SU-DHL-6 (cell line): ENCODE measurements around the gene FBXW7.
"Not testable (repeated sequence)": the region's sequence is repeated elsewhere in the genome, so short reads cannot be mapped to it uniquely, and the experiment has no call there.

Source experiments
- H2AFZ ChIP-seq: fragments of 200-600 bp; sonication (generic); 2 replicates; pipeline ENCODE4 v1.6.1; 2014; ENCODE audit warnings: low read depth, mild to moderate bottlenecking, moderate library complexity, mixed read lengths, antibody characterized with exemption, low read length; ENCODE audit not compliant: severe bottlenecking
- H3F3A ChIP-seq: fragments of 200-600 bp; shearing (Covaris generic); 2 replicates; pipeline ENCODE4 v1.6.0; 2016; ENCODE audit warnings: antibody characterized with exemption, mild to moderate bottlenecking; ENCODE audit not compliant: insufficient read depth
- H3K27ac ChIP-seq: fragments of 200-600 bp; sonication (generic); 2 replicates; pipeline ENCODE4 v1.5.1; 2016; ENCODE audit warnings: low read depth, mild to moderate bottlenecking, low read length, moderate library complexity, mixed read lengths
- H3K27me3 ChIP-seq: fragments of 200-600 bp; sonication (generic), shearing (Covaris generic); 2 replicates; pipeline ENCODE4 v1.6.0; 2014; ENCODE audit warnings: mild to moderate bottlenecking, low read length
- H3K36me3 ChIP-seq: fragments of 200-600 bp; sonication (generic); 2 replicates; pipeline ENCODE4 v1.6.1; 2014; ENCODE audit warnings: mild to moderate bottlenecking, low read length, mixed read lengths
- H3K4me2 ChIP-seq: fragments of 300-600, 200-600 bp; shearing (Covaris generic), sonication (generic); 2 replicates; pipeline ENCODE4 v1.6.0; 2014; ENCODE audit warnings: low read length, low read depth, mild to moderate bottlenecking; ENCODE audit not compliant: poor library complexity, severe bottlenecking
- H3K4me3 ChIP-seq: fragments of 200-600 bp; sonication (generic); 2 replicates; pipeline ENCODE4 v1.5.1; 2014; ENCODE audit warnings: antibody characterized with exemption, low read length, mild to moderate bottlenecking, mixed read lengths; ENCODE audit not compliant: insufficient read depth, poor library complexity, severe bottlenecking
- H3K79me2 ChIP-seq: fragments of 200-600 bp; sonication (generic); 2 replicates; pipeline ENCODE4 v1.6.1; 2014; ENCODE audit warnings: mild to moderate bottlenecking, low read length, moderate library complexity; ENCODE audit not compliant: insufficient read depth
- H3K9ac ChIP-seq: fragments of 200-600 bp; sonication (generic); 2 replicates; pipeline ENCODE4 v1.7.0; 2014; ENCODE audit warnings: mild to moderate bottlenecking, low read length
- H3K9me2 ChIP-seq: fragments of 200-600 bp; sonication (generic); replicated peaks from 2 replicates; pipeline ENCODE4 v1.6.1; 2014; ENCODE audit warnings: low read length; ENCODE audit not compliant: insufficient read depth
- H3K9me3 ChIP-seq: fragments of 200-600 bp; sonication (generic); 2 replicates; pipeline ENCODE4 v1.6.1; 2014; ENCODE audit warnings: low read length, mixed read lengths; ENCODE audit not compliant: insufficient read depth
- H4K20me1 ChIP-seq: fragments of 200-600 bp; sonication (generic); 2 replicates; pipeline ENCODE4 v1.6.1; 2014; ENCODE audit warnings: low read depth, mild to moderate bottlenecking, antibody characterized with exemption, low read length, moderate library complexity, mixed read lengths
- EZH2phosphoT487 ChIP-seq: fragments of 200-600 bp; sonication (generic), shearing (Covaris generic); conservative IDR thresholded peaks from 2 replicates; pipeline ENCODE4 v1.6.1; 2018; ENCODE audit warnings: mild to moderate bottlenecking, antibody characterized with exemption, low read length, moderate library complexity, mixed read lengths
- TF ChIP-seq, protein P1 (sequence below): fragments of 200-600 bp; sonication (generic); IDR thresholded peaks from one replicate; pipeline ENCODE4 v1.5.1; 2017; ENCODE audit warnings: antibody characterized with exemption, mild to moderate bottlenecking, low read length, moderate library complexity; ENCODE audit not compliant: insufficient read depth, poor library complexity, severe bottlenecking

The FBXW7 gene

DNA sequence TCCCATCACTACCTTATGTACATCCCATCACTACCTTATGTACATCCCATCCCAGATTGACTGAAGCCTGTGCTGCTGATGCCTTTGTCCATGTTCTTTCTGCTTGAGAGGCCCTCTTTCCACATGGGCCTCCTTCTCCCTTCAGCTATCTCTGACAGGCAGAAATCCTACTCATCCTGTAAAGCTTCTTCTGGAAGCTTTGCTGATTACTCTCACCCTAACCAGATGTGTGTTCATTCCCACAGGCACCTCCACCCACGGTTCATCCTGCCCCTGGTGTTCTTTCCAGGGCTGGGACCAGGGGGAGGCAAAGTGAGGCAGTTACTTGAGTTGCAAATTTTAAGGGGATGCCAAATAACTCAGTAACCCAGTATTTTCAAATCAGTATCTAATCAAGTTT is 22.5 kb upstream of the FBXW7 start:
- H3K79me2 ChIP-seq: no peaks in the 10 kb centered on the region
- no peaks in the 10 kb centered on the region for H3K9me3 ChIP-seq
- H3K4me3 ChIP-seq: no peak overlapping the region
- H3K9me2 ChIP-seq: no peaks in the 10 kb centered on the region
- H3K36me3 ChIP-seq: no peaks in the 10 kb centered on the region
- no peak overlapping the region for H3K27ac ChIP-seq
- no peak for TF ChIP-seq EZH2phosphoT487
- TF ChIP-seq, protein P1, sequence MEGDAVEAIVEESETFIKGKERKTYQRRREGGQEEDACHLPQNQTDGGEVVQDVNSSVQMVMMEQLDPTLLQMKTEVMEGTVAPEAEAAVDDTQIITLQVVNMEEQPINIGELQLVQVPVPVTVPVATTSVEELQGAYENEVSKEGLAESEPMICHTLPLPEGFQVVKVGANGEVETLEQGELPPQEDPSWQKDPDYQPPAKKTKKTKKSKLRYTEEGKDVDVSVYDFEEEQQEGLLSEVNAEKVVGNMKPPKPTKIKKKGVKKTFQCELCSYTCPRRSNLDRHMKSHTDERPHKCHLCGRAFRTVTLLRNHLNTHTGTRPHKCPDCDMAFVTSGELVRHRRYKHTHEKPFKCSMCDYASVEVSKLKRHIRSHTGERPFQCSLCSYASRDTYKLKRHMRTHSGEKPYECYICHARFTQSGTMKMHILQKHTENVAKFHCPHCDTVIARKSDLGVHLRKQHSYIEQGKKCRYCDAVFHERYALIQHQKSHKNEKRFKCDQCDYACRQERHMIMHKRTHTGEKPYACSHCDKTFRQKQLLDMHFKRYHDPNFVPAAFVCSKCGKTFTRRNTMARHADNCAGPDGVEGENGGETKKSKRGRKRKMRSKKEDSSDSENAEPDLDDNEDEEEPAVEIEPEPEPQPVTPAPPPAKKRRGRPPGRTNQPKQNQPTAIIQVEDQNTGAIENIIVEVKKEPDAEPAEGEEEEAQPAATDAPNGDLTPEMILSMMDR: no peak
- no peak overlapping the region for H3K4me2 ChIP-seq
- H3F3A ChIP-seq: no peaks in the 10 kb centered on the region
- no peak overlapping the region for H3K9ac ChIP-seq
- no peaks in the 10 kb centered on the region for H4K20me1 ChIP-seq
- no peak overlapping the region for H2AFZ ChIP-seq
- H3K27me3 ChIP-seq: no peaks in the 10 kb centered on the region

DNA sequence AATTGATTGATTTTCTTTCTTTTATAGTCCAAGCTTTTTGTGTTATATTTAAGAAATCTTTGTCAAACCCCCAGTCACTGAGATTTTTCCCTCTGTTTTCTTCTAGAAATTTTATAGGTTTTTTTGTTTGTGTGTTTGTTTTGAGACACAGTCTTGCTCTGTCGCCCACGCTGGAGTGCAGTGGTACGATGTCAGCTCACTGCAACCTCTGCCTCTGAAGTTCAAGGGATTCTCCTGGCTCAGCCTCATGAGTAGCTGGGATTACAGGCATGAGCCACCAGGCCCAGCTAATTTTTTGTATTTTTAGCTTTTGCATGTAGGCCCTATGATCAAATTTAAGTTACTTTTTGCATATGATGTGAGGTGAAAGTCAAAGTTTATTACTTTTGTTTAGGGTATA is 20.9 kb upstream of the FBXW7 start:
- no peaks in the 10 kb centered on the region for H4K20me1 ChIP-seq
- H3K9ac ChIP-seq: peak overlapping the region; percentile 21
- no peaks in the 10 kb centered on the region for H3K27me3 ChIP-seq
- no peak for TF ChIP-seq EZH2phosphoT487
- TF ChIP-seq, protein P1: no peak
- H3K9me2 ChIP-seq: no peaks in the 10 kb centered on the region
- no peaks in the 10 kb centered on the region for H3F3A ChIP-seq
- H3K4me3 ChIP-seq: peak overlapping the region; percentile 33
- no peak overlapping the region for H3K27ac ChIP-seq
- no peaks in the 10 kb centered on the region for H3K79me2 ChIP-seq
- H2AFZ ChIP-seq: peak overlapping the region; percentile 46
- H3K9me3 ChIP-seq: no peaks in the 10 kb centered on the region
- H3K36me3 ChIP-seq: no peaks in the 10 kb centered on the region
- peak overlapping the region; percentile 64 for H3K4me2 ChIP-seq

- Histone ChIP-seq H3K79me2 (no peaks in the 10 kb centered on the region), H3K9ac (peak overlapping the region; percentile 21), H3K4me2 (peak overlapping the region; percentile 64), H3F3A (no peaks in the 10 kb centered on the region), H2AFZ (peak overlapping the region; percentile 46), H3K4me3 (peak overlapping the region; percentile 33), H3K27ac (no peak overlapping the region), H4K20me1 (no peaks in the 10 kb centered on the region), H3K9me3 (no peaks in the 10 kb centered on the region), H3K27me3 (no peaks in the 10 kb centered on the region), H3K9me2 (no peaks in the 10 kb centered on the region), H3K36me3 (no peaks in the 10 kb centered on the region)
- no peak for TF ChIP-seq EZH2phosphoT487
- TF ChIP-seq, protein P1: no peak
These were observed 20.4 kb upstream of the FBXW7 start for GRCh38 chr4:152556283-152556682.

DNA sequence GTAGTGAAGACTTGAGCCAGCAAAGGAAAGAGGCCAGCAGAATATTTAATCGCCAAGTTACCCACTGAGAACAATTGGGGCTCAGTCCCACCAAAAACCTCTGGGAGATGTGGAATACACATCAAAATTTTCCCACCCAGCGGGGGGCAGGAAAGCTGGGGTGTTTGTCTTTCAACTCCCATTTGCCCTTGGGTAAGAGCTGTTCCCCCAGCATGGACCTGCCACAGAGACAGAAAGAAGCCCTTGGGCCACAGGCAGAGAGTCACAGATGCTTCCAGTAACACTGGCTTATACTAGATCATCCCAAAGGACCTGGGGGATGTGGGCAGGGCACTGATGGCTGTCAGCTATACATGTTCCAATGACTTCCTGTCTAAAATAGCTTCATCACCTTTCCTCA is 18.9 kb upstream of the FBXW7 start:
- Histone ChIP-seq H2AFZ (no peak overlapping the region), H3K27ac (no peak overlapping the region), H3K4me2 (no peak overlapping the region), H4K20me1 (no peaks in the 10 kb centered on the region), H3K79me2 (no peaks in the 10 kb centered on the region), H3K9ac (no peak overlapping the region), H3K27me3 (no peaks in the 10 kb centered on the region), H3K9me3 (no peaks in the 10 kb centered on the region), H3K9me2 (no peaks in the 10 kb centered on the region), H3F3A (no peaks in the 10 kb centered on the region), H3K36me3 (no peaks in the 10 kb centered on the region), H3K4me3 (no peak overlapping the region)
- no peak for TF ChIP-seq EZH2phosphoT487
- TF ChIP-seq, protein P1: no peak

- not testable (repeated sequence) for H3K9ac ChIP-seq, H3K4me2 ChIP-seq, H3K36me3 ChIP-seq, H3K27me3 ChIP-seq, H3K9me3 ChIP-seq, H3K79me2 ChIP-seq, H3K4me3 ChIP-seq, H3F3A ChIP-seq, H4K20me1 ChIP-seq, H3K9me2 ChIP-seq, H2AFZ ChIP-seq, H3K27ac ChIP-seq
These were observed 14.8 kb upstream of the FBXW7 start for GRCh38 chr4:152550687-152551086.
